Activated CD8-positive, alpha-beta memory T cell treated with anti-CD3 and anti-CD28 coated beads, Interleukin-2, amount 50 U/mL, for 24 hours (primary cell): Measurements from ENCODE around the gene NDUFS6.
"Not testable (repeated sequence)": the region's sequence is repeated elsewhere in the genome, so short reads cannot be mapped to it uniquely, and the experiment has no call there.

Experiments
- DNase-seq: peaks from one replicate; pipeline ENCODE4 v3.0.0-alpha.2; 2020; ENCODE audit errors: extremely low read depth

Gene NDUFS6

GRCh38 chr5:1782385-1783215 lies 18.6 kb upstream of the NDUFS6 start:
- no peak for DNase-seq

DNA sequence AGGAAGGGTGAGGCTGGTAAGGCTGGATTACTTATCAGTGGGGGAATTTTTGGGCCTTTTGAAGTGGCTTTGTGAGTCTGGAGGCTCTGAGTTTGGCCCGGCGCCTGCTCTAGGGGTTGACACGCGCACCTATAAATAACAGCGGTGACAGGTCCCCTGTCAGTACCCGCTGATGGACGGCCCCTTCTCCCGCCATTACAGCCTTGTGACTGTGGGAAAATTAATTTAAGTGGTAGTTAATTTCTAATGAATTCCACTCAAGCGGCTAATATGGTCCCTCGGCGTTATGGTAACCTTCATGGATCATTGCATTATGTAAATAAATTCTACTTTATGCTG lies 18.0 kb upstream of the NDUFS6 start:
- no peak for DNase-seq

- no peak for DNase-seq
Measured at GRCh38 chr5:1784197-1785050, 16.8 kb upstream of the NDUFS6 start.

GRCh38 chr5:1785062-1785461 lies 16.1 kb upstream of the NDUFS6 start:
- DNase-seq = no peak

GRCh38 chr5:1785984-1786383 lies 15.2 kb upstream of the NDUFS6 start:
- no peak for DNase-seq

- no peak for DNase-seq
Measured at GRCh38 chr5:1786621-1787471, 14.4 kb upstream of the NDUFS6 start.

DNA sequence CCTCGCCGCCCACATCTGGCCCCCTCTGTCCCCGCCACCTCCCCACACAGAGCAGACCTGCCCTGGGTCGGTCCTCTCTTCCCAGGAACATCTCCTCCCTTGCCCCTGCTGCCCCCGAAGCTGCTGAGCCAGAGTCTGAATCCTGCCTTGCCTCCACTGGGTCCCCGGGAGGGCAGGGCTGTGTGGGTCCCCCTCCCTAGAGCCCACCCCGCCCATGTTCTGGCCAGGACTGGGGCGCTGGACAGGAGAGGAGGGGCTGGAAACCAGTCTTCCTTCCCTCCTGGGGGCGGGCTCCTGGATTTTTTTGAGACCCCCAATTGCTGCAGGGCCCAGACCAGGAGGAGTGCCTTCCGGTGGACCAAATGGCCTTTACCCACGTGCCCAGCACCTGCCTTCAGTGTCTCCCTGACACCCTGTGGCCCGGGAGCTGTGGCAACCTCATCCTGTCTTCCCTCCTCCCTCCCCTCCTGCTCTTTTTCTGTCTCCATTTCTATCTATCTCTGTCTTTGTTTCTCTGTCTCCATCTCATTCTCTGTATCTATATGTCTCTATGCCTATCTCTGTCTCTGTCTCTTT lies 13.6 kb upstream of the NDUFS6 start:
- DNase-seq = no peak

DNA sequence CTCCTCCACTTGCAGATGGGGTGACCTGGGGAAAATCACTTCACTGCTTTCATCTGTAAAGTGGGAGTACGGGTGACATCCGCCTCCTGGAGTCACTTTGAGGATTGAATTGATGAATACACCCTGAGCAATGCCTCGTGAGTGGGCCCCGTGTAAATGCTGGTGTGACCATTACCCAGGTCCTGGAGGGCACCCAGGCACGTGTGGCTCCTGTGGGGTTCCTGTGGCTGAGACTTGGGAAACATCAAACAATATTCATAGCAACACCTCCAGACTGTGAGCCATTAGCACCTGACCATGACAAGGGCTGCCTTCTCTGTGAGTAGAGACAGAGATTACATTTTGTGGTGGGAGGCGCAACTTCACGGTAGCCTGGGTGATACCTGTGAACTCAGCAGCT lies 13.0 kb upstream of the NDUFS6 start:
- DNase-seq = no peak

GRCh38 chr5:1788828-1789227 lies 12.4 kb upstream of the NDUFS6 start:
- DNase-seq = no peak

DNA sequence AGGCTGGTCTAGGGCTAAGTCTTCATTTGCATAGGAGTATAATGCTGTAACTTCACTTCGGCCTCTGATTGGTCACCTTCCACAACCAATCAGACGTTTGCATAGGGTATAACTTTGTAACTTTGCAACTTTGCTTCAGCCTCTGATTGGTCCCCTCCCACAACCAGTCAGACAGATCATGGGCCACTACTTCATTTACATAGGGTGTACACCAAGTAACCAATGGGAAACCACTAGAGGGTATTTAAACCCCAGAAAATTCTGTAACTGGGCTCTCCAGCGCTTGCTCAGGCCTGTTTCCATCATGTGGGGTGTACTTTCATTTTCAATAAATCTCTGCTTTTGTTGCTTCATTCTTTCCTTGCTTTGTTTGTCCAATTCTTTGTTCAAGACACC lies 11.8 kb upstream of the NDUFS6 start:
- DNase-seq = not testable (repeated sequence)

DNA sequence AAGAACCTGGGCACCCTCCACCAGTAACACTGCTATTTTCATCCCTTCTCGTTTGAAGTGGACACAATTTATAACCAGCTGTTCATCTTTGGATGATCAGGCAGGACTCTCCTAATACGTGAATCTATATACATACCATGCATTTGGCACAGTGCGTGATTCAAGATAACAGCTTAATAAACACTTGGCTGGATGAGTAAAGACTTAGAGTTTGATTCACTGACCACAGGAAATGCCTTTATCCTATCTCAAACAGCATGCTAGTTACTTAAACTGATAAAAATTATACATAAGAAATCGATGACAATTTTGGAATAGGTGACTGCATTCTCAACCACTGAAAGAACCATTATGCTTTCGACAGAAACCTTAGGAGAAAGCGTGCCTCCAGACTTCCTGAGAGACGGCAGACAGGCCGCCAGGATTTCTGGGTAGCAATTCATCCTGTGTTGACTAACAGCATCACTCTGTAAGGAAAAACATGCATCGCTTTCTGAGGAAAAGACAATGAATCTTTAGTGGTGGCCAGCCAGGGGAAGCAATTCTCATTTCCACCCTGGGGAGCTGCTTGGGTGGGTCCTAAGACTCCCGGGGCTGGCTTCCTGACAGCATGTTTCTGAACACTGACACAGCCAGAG lies 11.3 kb upstream of the NDUFS6 start:
- no peak for DNase-seq

DNA sequence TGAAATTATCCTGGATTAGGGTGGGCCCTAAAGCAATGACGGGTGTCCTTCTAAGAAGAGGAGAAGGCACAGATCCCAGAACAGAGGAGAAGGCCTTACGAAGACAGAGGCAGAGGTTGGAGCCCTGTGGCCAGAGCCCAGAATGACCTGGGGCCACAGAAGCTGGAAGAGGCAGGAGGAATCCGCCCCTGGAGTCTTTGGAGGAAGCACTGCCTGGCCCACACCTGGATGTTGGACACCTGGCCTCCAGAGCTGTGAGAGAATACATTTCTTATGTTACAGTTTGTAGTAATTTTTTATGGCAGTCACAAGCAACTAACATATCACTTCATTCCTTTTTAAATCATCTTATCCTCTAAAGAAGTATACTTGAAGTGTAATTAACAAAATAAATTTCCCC lies 10.0 kb upstream of the NDUFS6 start:
- DNase-seq = no peak

DNA sequence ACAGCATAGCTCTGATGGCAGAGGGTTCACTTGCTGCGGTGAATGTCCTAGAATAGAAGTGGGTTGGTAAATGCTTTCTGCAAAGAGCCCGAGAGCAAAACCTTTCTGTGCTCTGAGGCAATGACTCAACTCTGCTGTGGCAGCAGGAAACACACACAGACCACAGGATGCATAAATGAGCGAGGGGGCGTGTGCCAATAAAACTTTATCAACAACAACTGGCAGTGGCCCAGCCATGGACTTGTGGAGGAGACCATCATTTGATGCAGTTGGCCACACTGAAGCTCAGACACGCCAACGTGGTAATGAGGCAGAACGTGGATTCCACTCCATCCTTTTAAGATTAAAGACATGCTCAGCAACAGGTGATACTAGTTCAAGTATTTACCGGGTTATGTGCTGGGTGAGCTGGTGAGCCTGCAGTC lies 8.4 kb upstream of the NDUFS6 start:
- DNase-seq = peak; percentile 54

DNA sequence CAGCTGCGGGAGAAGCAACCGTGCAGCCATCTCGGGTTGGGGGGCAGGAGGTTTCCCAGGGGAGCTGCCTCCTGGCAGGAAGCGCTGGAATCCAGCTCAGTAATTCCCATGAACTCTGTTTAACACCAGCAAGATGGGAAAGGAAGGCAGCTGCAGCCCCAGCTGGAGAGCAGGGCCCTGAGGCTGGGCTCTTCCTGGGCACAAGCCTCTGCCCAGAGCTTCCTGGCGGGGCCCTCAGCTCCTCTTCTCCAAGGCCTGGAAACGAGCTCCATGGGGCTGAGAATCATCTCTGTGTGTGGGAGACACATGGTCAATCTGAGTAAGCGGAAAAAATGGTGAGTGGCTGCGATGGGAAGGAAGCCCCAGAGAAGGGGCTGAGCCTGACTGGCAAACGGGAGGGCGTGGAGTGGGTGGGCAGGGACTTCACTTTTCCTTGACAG lies 7.9 kb upstream of the NDUFS6 start:
- DNase-seq = no peak

- DNase-seq = no peak
Measured at GRCh38 chr5:1793966-1794900, 7.0 kb upstream of the NDUFS6 start.

GRCh38 chr5:1794901-1795290 lies 6.3 kb upstream of the NDUFS6 start:
- no peak for DNase-seq

DNA sequence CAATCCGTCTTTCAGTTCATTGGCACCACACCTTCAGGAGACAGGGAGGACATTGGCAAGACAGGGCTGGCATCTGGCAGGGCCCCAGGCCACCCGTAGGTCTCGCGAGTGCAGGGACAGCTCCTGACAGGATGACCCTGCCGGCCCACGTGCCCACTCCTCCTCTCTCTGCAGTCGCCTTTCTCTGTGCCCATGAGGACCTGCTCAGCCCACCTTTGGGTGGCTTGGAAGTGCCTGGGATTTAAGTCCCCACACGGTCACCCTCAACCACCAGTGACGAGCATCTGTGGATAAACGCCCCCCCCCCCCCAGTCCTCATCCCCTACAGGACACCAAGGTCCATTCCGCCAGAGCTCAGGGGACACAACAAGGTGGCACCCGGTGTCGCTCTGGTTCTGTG lies 5.7 kb upstream of the NDUFS6 start:
- no peak for DNase-seq

DNA sequence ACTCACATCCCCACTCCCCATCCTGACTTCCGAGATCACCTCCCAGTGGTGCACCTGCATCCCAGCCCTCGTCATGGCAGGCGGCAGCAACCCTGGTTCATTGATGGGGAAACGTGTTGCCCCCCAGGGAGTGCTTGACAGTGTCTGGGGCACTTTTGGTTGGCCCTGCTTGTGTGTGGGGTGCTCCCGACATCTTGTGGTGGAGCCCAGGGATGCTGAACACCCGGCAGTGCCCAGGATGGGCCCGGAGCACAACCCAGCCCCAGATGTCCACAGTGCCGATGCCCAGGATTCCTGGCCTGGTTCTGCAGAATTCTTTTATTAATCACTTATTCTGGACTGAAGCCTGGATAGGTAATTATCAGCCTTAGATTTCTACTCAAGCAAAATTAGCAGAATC lies 5.3 kb upstream of the NDUFS6 start:
- no peak for DNase-seq

- DNase-seq = no peak
Measured at GRCh38 chr5:1796371-1797102, 4.7 kb upstream of the NDUFS6 start.
